Measurements from ENCODE around the gene TLR5.

The TLR5 gene

GRCh38 chr1:223144914-223145313 lies 1.9 kb upstream of the TLR5 start:
- Histone ChIP-seq H3K4me3 (ENCODE audit: insufficient read depth, low read length, poor library complexity, severe bottlenecking) (no peak overlapping the region), H3K9me3 (ENCODE audit: insufficient read depth, low read length) (no peaks in the 10 kb centered on the region), H3F3A (ENCODE audit: insufficient read depth) (no peaks in the 10 kb centered on the region), H2AFZ (ENCODE audit: low read depth, low read length, severe bottlenecking) (no peak overlapping the region), H3K27ac (ENCODE audit: low read depth, low read length) (no peak overlapping the region), H3K27me3 (ENCODE audit: low read length) (no peaks in the 10 kb centered on the region), H3K4me2 (ENCODE audit: low read depth, low read length, poor library complexity, severe bottlenecking) (no peak overlapping the region), H3K36me3 (ENCODE audit: low read length) (no peaks in the 10 kb centered on the region), H3K79me2 (ENCODE audit: insufficient read depth, low read length) (no peaks in the 10 kb centered on the region), H3K9me2 (replicated peaks; ENCODE audit: insufficient read depth, low read length) (no peaks in the 10 kb centered on the region), H3K9ac (ENCODE audit: low read length) (no peak overlapping the region), H4K20me1 (ENCODE audit: low read depth, low read length) (no peaks in the 10 kb centered on the region)
- TF ChIP-seq EZH2phosphoT487 (conservative IDR thresholded peaks at IDR 0.05; ENCODE audit: low read length) (no peak), CTCF (IDR thresholded peaks at IDR 0.05; ENCODE audit: insufficient read depth, low read length, poor library complexity, severe bottlenecking) (no peak)

GRCh38 chr1:223144431-223144830 lies 1.4 kb upstream of the TLR5 start:
- H3K4me2 ChIP-seq (ENCODE audit: low read depth, low read length, poor library complexity, severe bottlenecking): no peak overlapping the region
- no peaks in the 10 kb centered on the region for H3K27me3 ChIP-seq (ENCODE audit: low read length)
- H4K20me1 ChIP-seq (ENCODE audit: low read depth, low read length): no peaks in the 10 kb centered on the region
- H3K9me2 ChIP-seq (replicated peaks; ENCODE audit: insufficient read depth, low read length): no peaks in the 10 kb centered on the region
- H3K9ac ChIP-seq (ENCODE audit: low read length): no peak overlapping the region
- no peaks in the 10 kb centered on the region for H3K36me3 ChIP-seq (ENCODE audit: low read length)
- no peaks in the 10 kb centered on the region for H3K79me2 ChIP-seq (ENCODE audit: insufficient read depth, low read length)
- no peak for TF ChIP-seq CTCF (IDR thresholded peaks at IDR 0.05; ENCODE audit: insufficient read depth, low read length, poor library complexity, severe bottlenecking)
- no peak for TF ChIP-seq EZH2phosphoT487 (conservative IDR thresholded peaks at IDR 0.05; ENCODE audit: low read length)
- no peaks in the 10 kb centered on the region for H3F3A ChIP-seq (ENCODE audit: insufficient read depth)
- H3K27ac ChIP-seq (ENCODE audit: low read depth, low read length): no peak overlapping the region
- no peak overlapping the region for H3K4me3 ChIP-seq (ENCODE audit: insufficient read depth, low read length, poor library complexity, severe bottlenecking)
- H2AFZ ChIP-seq (ENCODE audit: low read depth, low read length, severe bottlenecking): no peak overlapping the region
- H3K9me3 ChIP-seq (ENCODE audit: insufficient read depth, low read length): no peaks in the 10 kb centered on the region

GRCh38 chr1:223143537-223144248 lies 645 bp upstream of the TLR5 start:
- peak overlapping the region; percentile 35 for H2AFZ ChIP-seq (ENCODE audit: low read depth, low read length, severe bottlenecking)
- TF ChIP-seq EZH2phosphoT487 (conservative IDR thresholded peaks at IDR 0.05; ENCODE audit: low read length): no peak
- TF ChIP-seq CTCF (IDR thresholded peaks at IDR 0.05; ENCODE audit: insufficient read depth, low read length, poor library complexity, severe bottlenecking): no peak

More at GRCh38 chr1:223143537-223144248, 645 bp upstream of the TLR5 start:
- Histone ChIP-seq H3K9ac (ENCODE audit: low read length) (peak overlapping the region; percentile 23; the same call in 1 of the 2 replicates), H3K4me3 (ENCODE audit: insufficient read depth, low read length, poor library complexity, severe bottlenecking) (peak overlapping the region; percentile 45), H3K79me2 (ENCODE audit: insufficient read depth, low read length) (no peaks in the 10 kb centered on the region), H3F3A (ENCODE audit: insufficient read depth) (no peaks in the 10 kb centered on the region), H4K20me1 (ENCODE audit: low read depth, low read length) (no peaks in the 10 kb centered on the region), H3K4me2 (ENCODE audit: low read depth, low read length, poor library complexity, severe bottlenecking) (peak overlapping the region; percentile 44), H3K27me3 (ENCODE audit: low read length) (no peaks in the 10 kb centered on the region), H3K9me3 (ENCODE audit: insufficient read depth, low read length) (no peaks in the 10 kb centered on the region), H3K27ac (ENCODE audit: low read depth, low read length) (no peak overlapping the region), H3K9me2 (replicated peaks; ENCODE audit: insufficient read depth, low read length) (no peaks in the 10 kb centered on the region), H3K36me3 (ENCODE audit: low read length) (no peaks in the 10 kb centered on the region)

Measured in SU-DHL-6 (cell line).